ENCODE data around the gene SERINC4. TPM values are rescaled to one million over a fixed set of nuclear protein-coding genes. Genes with fewer than 3 reads are reported as not detected.
A peak's percentile ranks its signal among the peaks of the same experiment; 100 is the strongest.

The SERINC4 gene
- polyA plus RNA-seq, 1 donor (not counting 4 experiments of a cell fraction or from before 2014, with no cell fraction given): 0.05 TPM

- Histone ChIP-seq H2AFZ (ENCODE audit: control insufficient read depth, low read length) (peak overlapping the region; percentile 35), H3K4me2 (ENCODE audit: control insufficient read depth, extremely low read depth, insufficient read depth, low read depth, low read length) (peak overlapping the region; percentile 97)
- dilution Hi-C loops (cut with MboI; ENCODE audit: extremely low pct_ligation_motif_present, low sequenced_read_pairs): no loop called here
Observed at GRCh38 chr15:43775411-43775965, 24.5 kb downstream of the SERINC4 start.

GRCh38 chr15:43774062-43774461, 26.0 kb downstream of the SERINC4 start:
- TF ChIP-seq CTCF (optimal IDR thresholded peaks at IDR 0.05 in 1 of 3, IDR thresholded peaks at IDR 0.05 in 1 of 3, conservative IDR thresholded peaks at IDR 0.05 in 1 of 3; ENCODE audit: extremely low read depth in 1 of 3, insufficient read depth in 2 of 3, low read length in 3 of 3) (no peak), EZH2 (IDR thresholded peaks at IDR 0.05; ENCODE audit: low read length) (no peak)
- dilution Hi-C loops (cut with MboI; ENCODE audit: extremely low pct_ligation_motif_present, low sequenced_read_pairs): no loop called here
- no peak overlapping the region for H3K27ac ChIP-seq (ENCODE audit: control insufficient read depth, insufficient read depth, low read length)

More at GRCh38 chr15:43775411-43775965, 24.5 kb downstream of the SERINC4 start:
- no peaks in the 10 kb centered on the region for H3K9me1 ChIP-seq (ENCODE audit: control insufficient read depth, extremely low read depth, insufficient read depth, low read length)
- H3K4me1 ChIP-seq (ENCODE audit: control insufficient read depth, extremely low read depth, insufficient read depth, low read length): peaks cover 20% of the 10 kb centered on the region
- peak overlapping the region; percentile 55 for H3K27ac ChIP-seq (ENCODE audit: control insufficient read depth, insufficient read depth, low read length)
- TF ChIP-seq EZH2 (IDR thresholded peaks at IDR 0.05; ENCODE audit: low read length): no peak
- peak; percentile 76 to 90 (median 85) for TF ChIP-seq CTCF (optimal IDR thresholded peaks at IDR 0.05 in 1 of 3, IDR thresholded peaks at IDR 0.05 in 1 of 3, conservative IDR thresholded peaks at IDR 0.05 in 1 of 3; ENCODE audit: extremely low read depth in 1 of 3, insufficient read depth in 2 of 3, low read length in 3 of 3)
- DNase-seq (ENCODE audit: low read depth, low spot score) (peak; percentile 74), FAIRE-seq (peak; percentile 87)
- no peaks in the 10 kb centered on the region for H3K9me3 ChIP-seq (ENCODE audit: control insufficient read depth, low read depth, low read length)
- H3K4me3 ChIP-seq (ENCODE audit: control insufficient read depth in 2 of 3, extremely low read depth in 1 of 3, insufficient read depth in 2 of 3, low read depth in 1 of 3, low read length in 3 of 3): peak overlapping the region; percentile 48 to 92 (median 82)
- peaks cover 9 to 22% of the 10 kb centered on the region in 2 experiments for H3K36me3 ChIP-seq (ENCODE audit: control insufficient read depth in 2 of 2, extremely low read depth in 1 of 2, insufficient read depth in 2 of 2, low read length in 2 of 2)
- no peaks in the 10 kb centered on the region for H3K79me2 ChIP-seq (ENCODE audit: control insufficient read depth, insufficient read depth, low read length)
- peak overlapping the region; percentile 87 for H3K9ac ChIP-seq (ENCODE audit: control insufficient read depth, extremely low read depth, insufficient read depth, low read length)
- H4K20me1 ChIP-seq (ENCODE audit: control insufficient read depth, extremely low read depth, insufficient read depth, low read length): no peaks in the 10 kb centered on the region
- no peaks in the 10 kb centered on the region for H3K27me3 ChIP-seq (ENCODE audit: control insufficient read depth, extremely low read depth, insufficient read depth, low read length)

More at GRCh38 chr15:43774062-43774461, 26.0 kb downstream of the SERINC4 start:
- Histone ChIP-seq H3K79me2 (ENCODE audit: control insufficient read depth, insufficient read depth, low read length) (no peaks in the 10 kb centered on the region), H3K9me3 (ENCODE audit: control insufficient read depth, low read depth, low read length) (no peaks in the 10 kb centered on the region), H4K20me1 (ENCODE audit: control insufficient read depth, extremely low read depth, insufficient read depth, low read length) (no peaks in the 10 kb centered on the region), H3K9me1 (ENCODE audit: control insufficient read depth, extremely low read depth, insufficient read depth, low read length) (no peaks in the 10 kb centered on the region), H3K4me2 (ENCODE audit: control insufficient read depth, extremely low read depth, insufficient read depth, low read depth, low read length) (no peak overlapping the region), H3K36me3 (ENCODE audit: control insufficient read depth in 2 of 2, extremely low read depth in 1 of 2, insufficient read depth in 2 of 2, low read length in 2 of 2) (peaks cover 15 to 36% of the 10 kb centered on the region in 2 experiments), H3K27me3 (ENCODE audit: control insufficient read depth, extremely low read depth, insufficient read depth, low read length) (no peaks in the 10 kb centered on the region), H3K4me1 (ENCODE audit: control insufficient read depth, extremely low read depth, insufficient read depth, low read length) (peaks cover 20% of the 10 kb centered on the region), H3K9ac (ENCODE audit: control insufficient read depth, extremely low read depth, insufficient read depth, low read length) (no peak overlapping the region), H3K4me3 (ENCODE audit: control insufficient read depth in 2 of 3, extremely low read depth in 1 of 3, insufficient read depth in 2 of 3, low read depth in 1 of 3, low read length in 3 of 3) (no peak overlapping the region), H2AFZ (ENCODE audit: control insufficient read depth, low read length) (no peak overlapping the region)
- DNase-seq (ENCODE audit: low read depth, low spot score) (no peak), FAIRE-seq (no peak)

Data from keratinocyte (primary cell).